ENCODE data around the gene RPL27A.
A peak's percentile ranks its signal among the peaks of the same experiment; 100 is the strongest.
"Not testable (repeated sequence)": the region's sequence is repeated elsewhere in the genome, so short reads cannot be mapped to it uniquely, and the experiment has no call there.

The RPL27A gene

DNA sequence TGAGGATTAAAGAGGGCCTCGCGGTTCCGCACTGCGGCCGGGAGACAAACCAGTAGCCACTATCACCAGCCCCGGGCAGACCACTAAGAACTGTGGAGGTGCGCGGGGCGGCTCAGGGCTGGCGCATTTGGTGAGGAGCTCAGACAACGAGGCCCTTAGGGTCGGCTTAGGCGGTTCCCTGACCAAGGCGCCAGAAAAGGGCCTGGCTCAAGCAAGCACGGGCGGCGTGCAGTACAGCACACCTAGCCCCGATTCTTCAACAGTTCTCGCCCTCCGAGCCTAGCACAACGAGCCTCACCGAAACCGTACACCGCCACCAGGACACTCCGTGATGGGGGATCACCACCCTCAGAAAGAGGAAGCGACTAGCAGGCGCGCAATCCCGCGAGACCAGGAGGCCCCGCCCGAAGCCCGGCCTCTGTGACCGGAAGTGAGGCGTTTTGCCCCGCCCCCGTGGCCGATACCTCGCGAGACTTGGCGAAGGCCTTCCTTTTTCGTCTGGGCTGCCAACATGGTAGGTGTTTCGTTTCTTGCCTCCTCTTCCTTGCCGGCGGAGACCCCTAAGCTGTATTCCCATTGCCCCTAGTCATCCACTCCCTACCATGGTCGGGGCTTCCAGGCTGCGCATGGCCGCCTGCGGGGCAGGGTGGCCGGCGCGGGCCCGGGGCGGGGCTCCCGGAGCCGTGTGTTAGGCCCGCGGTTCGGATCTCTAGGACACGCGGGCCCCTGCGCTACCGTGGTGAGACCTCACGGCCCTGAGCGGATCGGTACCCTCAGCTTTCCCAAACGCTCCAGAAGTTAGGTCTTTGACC lies at the start of gene RPL27A, which contains the start of gene TRIM66:
RPL27A (plus strand) TSS at position 490 of the 812 bp plus-strand sequence; CDS start at position 512, 22 bp downstream.
TRIM66 (minus strand) TSS at position 363 of the 812 bp plus-strand sequence. CDS start 10,391 bp downstream, outside the sequence.
- peak; percentile 93 for DNase-seq (ENCODE audit: low spot score)

DNA sequence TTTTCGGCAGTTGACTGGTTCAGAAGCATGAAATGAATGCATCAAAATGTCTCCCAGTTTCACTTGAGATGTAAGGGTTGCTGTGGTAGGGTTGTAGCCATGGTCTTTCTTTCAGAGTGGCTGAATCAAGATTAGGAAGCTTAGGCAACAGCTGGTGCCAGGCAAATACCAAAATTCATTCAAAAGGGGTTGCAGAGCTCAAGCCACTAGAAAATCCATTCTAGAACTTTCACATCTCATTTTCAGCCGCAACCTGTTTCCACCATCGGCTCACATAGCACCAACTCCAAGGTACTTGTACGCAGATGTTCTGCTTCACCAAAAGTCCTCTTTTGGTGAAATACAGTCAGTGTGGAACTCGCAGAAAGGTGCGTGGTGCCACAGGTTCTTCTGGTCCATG lies 48.1 kb upstream of the RPL27A start:
- DNase-seq (ENCODE audit: low spot score): no peak

DNA sequence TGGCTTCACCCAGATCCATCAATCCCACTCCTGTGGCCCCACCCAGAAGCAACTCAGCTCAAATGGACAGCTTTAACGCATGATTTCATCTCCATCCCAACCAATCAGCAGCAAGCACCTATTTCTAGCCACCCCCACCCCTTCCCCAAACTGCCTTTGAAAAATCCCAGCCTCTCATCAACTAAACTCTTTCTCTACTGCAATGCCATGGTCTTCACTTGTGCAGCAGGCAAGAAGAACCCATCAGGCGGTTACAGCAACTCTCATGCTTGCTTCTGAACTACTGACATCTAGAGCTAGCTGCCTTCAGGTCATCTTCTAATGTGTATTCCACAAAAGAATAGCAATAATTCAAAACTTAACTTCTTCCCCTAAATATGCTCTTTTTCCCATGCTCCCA lies 46.5 kb upstream of the RPL27A start:
- DNase-seq (ENCODE audit: low spot score): no peak

DNA sequence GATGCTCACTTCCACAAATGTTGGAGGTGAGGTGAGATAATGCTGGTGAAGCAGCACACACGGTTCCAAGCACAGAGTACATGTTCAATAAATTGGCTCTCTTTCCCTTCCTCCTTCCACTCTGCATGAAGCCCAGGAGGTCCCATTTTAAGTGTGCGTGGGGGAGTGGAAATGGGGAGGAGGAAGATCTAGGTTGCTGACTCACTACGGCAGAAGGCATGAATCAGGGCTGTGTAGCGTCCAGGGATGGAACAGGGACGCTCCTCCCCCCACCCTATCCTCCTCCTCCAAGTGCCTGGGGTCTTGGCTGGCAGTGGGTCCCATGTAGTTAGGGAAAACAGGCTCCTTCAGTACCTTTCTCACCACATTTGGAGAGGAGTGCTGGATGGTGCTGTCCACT lies 44.3 kb upstream of the RPL27A start:
- peak; percentile 27 for DNase-seq (ENCODE audit: low spot score)

DNA sequence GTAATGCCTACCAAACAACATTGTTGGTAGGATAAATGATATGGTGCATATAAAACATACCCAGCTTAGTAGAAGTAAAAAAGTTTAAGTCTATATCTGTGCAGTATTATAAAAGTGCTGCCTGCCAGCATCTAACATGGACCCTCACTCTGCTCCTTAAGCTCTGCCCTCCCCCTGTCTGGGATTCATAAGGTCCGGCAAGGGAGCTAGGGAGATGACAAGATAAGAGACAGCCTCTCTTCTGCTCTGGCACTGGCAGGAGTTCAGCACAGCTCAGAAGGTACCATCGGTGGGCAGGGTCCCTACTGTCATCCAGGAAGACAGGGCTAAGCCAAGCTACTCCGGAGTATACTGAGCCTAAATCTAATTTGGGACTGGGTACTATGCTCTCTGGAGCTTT lies 42.9 kb upstream of the RPL27A start:
- no peak for DNase-seq (ENCODE audit: low spot score)

DNA sequence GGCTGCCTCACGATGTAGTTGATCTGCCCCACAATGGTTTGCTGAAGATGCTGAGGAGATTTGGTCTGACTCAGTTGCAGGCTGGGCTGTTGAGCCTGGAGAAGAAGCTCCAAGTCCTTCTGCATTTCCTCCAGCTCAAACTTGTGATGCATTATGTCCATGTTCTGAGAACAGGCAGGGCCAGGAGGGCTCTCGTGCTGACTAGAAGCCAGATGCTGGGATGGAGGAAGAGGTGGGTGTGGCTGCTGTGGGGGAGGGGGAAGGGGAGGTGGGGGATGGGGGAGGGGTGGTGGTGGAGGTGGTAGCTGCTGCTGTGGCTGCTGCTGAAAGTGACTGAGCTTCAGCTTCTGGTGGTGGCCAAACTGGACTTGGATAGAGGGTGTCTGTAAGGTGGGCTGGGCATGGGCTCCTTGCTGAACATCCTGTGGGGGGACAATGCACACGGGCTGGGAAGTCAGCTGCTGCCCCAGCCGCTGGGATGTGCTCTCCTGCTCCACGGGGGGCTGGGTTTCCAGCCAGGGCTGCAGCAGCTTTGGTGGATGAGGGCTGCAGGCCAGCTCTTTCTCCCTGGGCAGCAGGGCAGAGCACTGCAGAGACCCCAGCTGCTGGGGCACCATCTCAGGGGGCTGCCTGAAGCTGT lies 42.2 kb upstream of the RPL27A start:
- no peak for DNase-seq (ENCODE audit: low spot score)

DNA sequence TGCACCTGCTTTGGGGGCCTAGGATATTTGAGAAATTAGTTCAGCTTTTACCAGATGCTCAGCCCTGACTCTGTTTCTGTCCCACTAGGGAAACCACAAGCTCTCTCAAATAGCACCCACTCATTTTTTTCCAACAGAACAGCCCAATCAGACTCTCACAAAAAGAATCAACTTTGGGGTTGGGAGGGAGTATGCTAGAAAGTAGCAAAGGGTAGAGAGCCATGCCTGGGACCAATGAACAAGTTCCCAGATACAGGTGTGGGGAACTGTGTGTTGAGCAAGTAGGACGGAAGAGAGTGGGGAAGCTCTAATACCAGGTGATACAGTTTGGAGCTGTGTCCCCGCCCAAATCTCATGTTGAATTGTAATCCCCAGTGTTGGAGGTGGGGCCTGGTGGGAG lies 41.3 kb upstream of the RPL27A start:
- DNase-seq (ENCODE audit: low spot score): no peak

DNA sequence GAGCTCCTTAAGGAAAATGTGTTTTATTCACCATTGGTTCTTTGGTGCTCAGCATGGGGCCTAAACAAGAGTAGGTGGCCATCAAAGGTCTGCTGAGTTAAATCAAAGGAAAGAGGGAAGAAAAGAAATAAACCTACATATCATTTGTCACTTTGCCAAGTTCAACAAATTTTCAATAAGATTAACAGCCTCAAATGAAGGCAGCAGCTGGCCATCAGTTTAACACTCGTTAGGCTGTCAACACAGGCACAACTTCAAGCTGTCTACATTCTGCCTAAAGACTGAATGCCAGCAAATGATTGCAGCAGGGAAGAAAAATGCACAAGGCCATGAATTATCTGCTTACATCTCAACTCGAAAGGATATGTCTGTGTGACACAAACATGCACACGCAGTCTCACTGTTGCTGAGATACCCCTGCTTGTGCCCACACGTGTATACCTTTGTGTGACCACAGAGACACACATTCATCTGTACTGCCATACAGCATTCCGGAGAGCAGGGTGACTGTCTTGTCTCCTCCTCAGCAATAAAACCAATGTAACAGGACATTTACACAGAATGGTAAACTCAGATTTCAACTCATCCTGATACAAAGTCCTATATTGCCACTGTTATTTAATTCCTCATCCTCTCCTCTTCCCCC lies 40.3 kb upstream of the RPL27A start:
- no peak for DNase-seq (ENCODE audit: low spot score)

DNA sequence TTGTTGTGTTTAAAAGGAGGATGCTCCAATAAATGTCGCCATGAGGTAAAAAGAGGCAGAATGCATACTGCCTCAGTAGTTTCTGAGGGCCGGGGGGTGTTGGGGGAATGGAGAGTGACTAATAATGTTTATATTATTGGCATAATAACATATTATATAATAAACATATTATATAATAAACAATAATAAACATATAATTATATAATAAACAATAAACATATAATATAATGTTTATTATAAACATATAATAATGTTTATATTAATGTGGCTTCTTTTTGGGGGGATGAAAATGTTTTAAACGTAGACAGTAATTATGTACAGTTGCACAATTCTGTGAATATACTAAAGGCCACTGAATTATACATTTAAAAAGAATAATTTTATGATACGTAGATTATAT lies 35.7 kb upstream of the RPL27A start:
- DNase-seq (ENCODE audit: low spot score): no peak

DNA sequence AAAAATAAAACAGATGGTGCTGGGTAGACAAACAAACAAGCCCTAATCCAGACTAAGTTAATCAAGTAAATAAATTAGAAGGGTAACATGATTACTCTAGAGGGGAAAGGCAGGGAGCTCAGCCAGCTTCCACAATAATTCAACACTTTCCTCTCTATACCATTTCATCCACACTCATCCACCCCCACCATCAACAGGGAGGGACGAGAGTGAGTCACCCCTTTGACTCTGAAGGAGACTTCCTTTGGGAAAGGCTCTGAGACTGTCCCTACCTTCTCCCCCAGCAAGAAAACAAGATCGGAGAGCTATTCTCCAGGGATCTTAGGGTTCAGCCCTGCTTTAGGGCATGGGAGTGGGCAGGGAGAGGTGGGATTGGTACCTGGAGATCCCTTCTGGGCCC lies 33.2 kb upstream of the RPL27A start:
- DNase-seq (ENCODE audit: low spot score): peak; percentile 79

DNA sequence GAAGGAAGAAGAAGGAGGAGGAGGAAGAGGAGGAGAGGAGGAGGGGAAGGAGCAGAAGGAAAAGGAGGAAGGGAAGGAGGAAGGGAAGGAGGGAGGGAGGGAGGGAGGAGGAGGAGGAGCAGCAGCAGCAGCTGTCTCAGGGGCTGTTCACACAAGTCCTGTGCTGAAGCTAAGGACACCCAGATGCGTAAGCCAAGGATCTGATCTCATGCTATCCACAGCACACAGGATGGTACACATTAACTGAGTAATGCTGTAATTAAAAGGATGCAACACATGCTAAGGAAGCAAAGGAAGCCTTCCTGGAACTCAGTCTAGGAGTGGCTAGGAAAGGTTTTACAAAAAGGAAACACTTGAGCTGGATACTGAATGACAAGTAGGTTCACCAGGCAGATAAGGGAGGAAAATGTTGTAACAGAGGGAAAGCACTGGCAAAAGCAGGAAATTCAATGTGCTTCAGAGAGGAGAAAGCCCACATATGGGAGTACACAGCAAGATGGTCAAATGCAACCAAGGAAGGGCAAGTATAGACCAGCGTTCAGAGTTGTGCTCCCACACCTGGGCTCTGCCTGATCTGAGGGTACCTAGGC lies 32.1 kb upstream of the RPL27A start:
- peak; percentile 34 for DNase-seq (ENCODE audit: low spot score)

DNA sequence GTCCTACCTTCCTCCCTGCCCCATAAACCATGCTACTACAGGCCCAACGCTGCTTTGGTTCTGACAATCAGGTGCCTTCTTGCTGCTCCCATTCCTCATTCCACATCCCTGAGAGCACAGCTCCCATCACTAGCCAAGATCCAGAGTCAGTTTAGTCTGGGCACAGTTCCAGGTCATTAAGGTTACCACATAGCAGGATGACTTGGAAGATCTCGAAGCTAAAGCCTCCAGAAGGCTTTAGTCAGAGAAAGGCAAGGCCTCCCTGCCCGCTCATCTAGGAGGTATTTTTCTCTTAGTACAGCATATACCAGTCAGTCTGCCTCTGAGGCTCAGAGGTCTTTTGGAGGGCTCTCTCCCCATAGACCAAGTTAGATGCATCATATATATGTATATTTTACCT lies 30.5 kb upstream of the RPL27A start:
- peak; percentile 87 for DNase-seq (ENCODE audit: low spot score)

DNA sequence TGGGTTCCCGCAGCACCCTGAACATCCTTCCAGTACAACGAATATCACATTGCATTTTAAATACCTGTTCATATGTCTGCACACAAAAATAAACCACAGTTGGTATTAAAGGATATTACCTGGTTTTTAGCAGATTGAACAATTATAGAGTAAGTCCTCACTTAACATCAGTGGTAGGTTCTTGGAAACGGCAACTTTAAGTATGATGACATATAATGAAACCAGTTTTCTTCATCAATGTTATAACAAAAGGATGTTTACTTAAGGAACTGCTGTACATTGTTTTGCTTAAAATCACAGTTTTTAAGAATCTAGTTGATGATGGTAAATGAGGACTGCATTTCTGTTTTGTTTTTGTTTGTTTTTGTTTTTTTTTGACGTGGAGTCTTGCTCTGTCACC lies 28.1 kb upstream of the RPL27A start:
- DNase-seq (ENCODE audit: low spot score): no peak

DNA sequence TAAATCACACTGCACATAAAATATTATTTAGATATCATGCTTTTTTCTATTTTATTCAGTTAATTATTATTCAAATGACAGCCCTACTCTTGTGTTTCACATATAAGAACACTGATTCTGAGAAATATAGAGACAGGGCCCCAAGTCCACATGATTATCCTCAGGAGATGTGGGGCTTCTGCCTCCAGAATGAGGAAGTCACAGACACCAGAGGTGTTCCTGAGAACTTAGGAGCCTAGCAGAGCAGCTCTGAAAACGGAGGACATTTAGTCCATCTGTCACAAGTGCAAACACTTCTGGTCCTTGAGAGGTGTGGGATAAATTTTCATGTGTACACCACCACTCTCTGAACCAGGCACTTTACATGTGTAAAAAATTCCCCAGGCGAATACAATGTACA lies 26.3 kb upstream of the RPL27A start:
- no peak for DNase-seq (ENCODE audit: low spot score)

DNA sequence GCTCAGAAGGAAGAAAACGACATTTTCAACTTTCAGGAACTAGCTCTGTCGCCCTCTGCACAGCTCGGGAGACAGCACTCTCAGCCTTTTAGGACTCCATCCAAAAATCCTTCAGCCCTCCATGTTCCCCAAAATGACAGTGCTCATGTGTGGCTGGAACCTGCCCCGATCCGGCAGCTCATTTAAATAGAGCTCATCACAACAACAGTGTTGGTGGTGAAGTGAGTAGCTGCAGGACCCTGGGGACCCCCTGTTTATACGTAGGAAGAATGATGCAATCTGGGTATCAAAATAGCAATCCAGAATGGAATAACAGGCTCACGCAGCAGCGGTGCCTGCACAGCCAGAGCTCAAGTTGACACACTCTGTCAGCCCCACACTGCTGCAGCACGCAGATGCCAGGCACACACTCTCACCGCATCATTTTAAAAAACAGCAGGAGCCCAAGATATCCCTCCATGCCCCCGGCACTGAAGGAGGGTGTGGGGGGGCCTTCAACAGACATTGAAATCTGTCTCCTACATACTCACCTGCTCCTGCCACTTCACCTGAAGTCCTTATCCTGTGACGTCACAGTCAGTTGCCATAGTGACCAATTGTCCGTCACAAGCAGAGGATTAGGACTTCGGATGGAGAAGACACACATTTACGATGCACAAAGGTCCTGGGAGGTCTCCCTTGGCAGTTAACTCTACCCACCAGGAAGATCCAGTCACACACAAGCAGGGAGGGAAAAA lies 24.1 kb upstream of the RPL27A start:
- no peak for DNase-seq (ENCODE audit: low spot score)

DNA sequence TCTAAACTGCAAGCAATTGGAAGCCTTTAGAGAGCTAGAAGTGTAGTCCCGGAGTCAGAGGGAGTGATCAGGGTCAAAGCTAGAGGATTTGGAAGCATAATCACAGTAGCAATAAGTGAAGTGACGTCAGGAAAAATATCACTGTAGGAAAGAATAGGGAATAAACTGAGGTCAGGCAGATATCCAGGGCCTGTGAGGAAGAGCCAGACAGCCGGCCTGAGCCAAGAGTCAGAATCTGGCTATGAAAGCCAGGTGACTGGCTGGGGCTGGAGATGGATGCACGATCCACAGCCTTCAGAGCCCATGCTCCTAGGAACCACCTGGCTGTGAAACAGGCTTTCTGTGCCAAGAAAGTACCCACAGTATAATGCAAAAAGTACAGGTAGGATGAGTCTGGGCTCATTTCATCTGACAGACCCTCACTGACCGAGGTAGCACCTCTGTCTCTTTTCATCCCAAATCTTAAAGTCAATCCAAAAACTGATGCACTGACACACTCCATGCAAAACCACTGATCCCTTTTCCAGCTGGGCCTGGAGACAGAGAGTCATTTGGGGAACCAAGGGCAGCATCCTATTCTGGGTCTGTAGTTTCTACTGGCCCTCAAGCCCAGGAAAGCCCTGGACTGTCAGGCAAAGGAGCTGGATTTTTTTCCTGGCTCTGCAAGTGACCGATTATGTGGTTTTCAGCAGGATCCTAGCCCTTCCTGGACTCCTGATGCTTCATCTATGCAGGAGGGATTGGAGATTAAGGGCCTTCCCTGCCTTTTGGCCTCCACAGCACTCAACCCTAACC lies 21.4 kb upstream of the RPL27A start:
- no peak for DNase-seq (ENCODE audit: low spot score)

DNA sequence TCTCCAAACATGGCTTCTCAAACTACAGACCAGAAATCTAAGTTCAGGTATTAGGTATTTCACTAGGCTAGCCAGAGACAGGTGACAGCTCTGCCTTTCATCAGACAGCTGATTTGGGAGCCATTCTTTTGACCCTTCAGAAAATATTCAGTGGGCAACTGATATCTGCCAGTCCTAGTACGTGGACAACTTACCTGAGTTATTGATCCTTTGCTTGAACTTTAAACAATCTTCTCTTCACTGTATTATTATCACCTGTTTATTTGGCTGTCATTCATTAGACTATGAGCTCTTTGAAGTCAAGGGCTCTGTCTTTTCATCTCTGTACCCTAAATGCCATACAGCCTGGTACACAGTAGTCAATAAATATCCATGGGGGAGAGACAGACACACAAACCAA lies 17.4 kb upstream of the RPL27A start:
- no peak for DNase-seq (ENCODE audit: low spot score)

DNA sequence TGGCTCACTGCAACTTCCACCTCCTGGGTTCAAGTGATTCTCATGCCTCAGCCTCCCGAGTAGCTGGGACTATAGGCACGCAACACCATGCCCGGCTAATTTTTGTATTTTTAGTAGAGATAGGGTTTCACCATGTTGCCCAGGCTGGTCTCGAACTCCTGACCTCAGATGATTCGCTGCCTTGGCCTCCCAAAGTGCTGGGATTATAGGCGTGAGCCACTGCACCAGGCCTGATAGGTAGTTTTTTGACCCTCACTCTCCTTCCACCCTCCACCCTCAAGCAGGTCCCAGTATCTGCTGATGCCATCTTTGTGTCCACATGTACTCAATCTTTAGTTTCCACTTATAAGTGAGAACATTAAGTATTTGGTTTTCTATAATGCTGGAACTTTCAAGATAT lies 12.5 kb upstream of the RPL27A start:
- not testable (repeated sequence) for DNase-seq (ENCODE audit: low spot score)

DNA sequence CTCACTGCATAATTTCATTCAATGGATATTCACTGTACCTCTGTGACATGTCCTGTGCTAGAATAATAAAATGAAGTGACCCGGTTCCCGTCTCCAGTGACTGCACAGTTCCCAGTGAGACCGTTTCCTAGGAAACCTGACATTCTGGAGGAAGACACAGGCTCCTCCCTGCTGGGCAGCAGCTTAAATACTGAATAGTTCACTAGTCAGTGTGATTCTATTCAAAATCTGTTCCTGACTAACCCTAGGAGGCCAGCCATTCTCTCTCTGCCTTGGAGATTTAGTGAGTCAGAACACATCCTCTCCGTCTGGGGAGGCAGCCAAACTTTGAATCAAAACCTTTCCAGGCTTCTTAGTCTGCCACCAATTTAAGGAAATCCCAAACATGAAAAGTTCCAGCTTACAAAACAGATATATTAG lies 11.4 kb upstream of the RPL27A start:
- DNase-seq (ENCODE audit: low spot score): peak; percentile 89

DNA sequence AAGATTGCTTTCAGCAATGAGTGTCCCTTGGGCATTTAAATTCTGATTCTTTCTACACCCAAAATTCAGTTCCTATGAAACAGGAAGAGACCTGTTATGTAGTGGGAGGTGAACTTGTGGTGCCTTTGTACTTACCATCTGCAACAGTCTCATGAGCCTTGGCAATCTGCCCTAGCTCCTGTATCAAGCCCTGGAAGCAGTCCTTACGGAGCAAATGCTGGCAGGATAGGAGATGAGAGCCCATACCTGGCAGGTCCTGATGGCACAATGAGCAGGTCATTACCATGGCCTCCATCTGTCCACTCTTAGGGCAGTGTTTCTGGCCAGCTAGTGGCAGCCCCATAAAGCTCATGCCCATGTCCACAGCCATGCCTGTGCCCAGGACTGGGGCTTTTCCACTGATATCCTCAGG lies 10.9 kb upstream of the RPL27A start:
- peak; percentile 38 for DNase-seq (ENCODE audit: low spot score)

DNA sequence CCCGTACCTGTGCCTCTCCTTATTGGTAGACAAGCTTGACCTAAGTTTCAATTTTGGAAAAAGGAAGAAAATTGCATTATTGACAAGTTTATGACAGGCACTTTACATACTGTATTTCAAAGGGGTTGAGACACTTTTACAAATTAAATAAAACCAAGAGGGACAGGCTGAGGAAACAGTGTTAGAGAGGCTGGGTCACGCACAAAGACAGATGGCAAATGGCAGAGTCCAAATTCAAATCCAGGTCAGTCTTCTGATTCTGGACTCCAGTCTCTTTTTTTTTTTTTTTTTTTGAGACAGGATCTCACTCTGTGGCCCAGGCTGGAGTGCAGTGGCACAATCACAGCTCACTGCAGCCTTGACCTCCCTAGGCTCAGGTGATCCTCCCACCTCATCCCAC lies 10.2 kb upstream of the RPL27A start:
- no peak for DNase-seq (ENCODE audit: low spot score)
